Measurements from ENCODE around the gene NKX2-2.
"Not testable (repeated sequence)": the region's sequence is repeated elsewhere in the genome, so short reads cannot be mapped to it uniquely, and the experiment has no call there.

Gene NKX2-2

DNA sequence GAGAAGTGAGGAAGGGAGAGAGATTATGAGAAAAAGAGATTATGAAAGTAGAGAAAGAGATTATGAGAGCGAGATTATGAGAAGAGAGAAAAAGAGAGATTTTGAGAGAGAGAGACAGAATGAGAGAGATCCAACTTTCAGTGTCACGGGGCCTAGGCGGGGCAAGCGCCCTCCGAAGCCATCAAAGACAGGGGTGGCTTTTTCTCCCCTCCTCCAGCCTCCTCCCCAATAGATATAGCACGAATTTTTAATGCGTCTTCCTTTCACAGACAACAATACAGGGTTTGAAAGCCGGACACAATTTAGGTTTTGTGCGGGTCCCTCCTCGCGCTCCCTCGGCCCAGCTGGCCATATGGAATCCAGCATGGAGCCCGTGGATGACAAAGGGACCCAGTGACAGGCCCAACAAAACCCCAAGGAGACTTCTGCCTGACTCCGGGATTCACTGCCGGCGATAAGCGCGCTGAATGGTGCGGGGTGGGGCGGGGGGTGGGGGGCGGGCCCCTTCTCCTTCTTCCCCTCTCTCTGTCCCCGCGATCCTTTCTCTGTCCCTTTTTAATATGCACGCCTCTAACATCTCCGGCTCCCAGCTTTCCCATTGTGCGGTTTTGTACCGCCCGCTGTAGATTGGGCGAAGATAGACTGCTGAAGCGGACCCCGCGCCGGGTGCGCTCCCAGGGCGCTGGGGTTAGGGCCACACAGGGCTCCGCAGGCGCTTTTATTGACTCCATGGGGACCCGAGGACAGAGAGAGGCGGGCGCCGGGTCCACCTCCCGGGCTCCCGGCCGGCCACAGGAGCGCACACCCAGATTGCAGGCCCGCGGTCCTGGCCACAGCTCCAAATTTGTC lies 5.4 kb downstream of the NKX2-2 start:
- no peak for DNase-seq

DNA sequence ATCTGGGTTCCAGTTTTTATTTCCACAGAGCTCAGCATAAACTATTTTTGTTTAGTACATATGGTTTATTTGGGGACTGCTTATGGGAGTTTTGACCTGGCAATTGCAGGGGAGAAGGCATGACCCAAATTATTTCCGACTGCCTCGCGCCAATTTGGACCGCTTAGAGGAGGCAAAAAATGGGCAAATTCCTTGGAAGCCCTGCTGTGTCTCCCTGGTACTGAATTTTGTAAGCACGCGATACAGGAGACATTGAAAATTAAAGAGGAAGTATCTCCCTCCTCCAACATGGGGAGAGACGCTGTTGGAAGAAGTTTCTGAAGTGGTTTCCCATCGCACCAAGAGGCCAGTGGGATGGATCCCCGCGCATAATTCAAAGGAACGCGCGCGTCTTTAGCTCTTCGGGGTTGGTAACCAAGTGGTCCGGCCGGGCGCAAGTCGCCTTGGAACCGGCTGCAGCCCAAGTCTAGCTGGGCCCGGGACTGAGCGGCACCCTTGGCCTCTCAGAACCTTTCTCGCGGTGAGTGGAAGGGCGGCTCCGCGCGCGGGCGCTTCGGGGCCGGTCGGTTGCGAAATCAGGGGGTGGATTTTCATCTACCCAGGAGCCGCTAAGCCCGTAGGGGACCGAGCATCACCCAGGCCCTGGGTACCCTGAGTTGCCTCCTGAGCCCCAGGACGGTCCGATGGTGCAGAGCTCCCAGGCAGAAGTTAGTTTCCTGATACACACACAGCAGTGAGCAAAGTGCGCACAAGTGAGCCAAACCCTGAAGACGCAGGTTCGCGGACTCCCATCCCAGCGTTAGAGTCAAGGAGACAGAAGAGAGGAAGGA lies 6.2 kb downstream of the NKX2-2 start:
- no peak for DNase-seq

DNA sequence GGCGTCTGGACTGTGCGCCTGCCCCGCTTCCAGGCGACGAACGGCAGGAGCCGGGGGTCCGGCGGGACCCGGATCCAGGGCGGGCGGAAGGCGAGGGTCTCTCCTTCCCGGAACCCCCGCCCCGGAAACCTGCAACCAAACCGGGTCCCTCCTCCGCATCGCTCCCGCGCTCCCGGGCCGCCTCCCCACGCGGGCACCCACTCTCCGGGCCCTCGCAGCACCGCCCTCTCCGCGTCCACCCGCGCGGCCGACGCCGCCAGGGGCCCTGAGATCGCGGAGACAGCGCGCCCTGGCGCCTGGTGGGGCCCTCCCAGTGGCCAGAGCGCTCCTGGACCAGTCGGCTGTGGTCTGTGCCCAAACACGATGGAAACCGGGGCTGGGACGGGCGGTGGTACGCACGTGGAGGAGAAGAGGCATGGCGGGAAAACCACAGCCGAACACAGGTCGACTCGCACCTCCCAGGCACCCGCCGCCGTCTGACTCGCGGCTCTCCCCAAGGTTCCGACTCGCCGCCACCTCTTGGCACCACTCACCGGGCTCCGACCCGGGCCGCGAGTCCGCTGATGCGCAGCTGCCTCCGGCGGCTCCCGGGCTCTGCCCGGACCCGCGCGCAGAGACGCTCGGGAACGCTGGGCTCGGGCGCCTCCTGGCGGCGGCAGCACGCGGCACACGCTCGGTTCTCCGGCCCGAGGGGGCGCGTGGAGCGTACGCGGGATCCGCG lies 7.9 kb downstream of the NKX2-2 start:
- peak; percentile 41 for DNase-seq

DNA sequence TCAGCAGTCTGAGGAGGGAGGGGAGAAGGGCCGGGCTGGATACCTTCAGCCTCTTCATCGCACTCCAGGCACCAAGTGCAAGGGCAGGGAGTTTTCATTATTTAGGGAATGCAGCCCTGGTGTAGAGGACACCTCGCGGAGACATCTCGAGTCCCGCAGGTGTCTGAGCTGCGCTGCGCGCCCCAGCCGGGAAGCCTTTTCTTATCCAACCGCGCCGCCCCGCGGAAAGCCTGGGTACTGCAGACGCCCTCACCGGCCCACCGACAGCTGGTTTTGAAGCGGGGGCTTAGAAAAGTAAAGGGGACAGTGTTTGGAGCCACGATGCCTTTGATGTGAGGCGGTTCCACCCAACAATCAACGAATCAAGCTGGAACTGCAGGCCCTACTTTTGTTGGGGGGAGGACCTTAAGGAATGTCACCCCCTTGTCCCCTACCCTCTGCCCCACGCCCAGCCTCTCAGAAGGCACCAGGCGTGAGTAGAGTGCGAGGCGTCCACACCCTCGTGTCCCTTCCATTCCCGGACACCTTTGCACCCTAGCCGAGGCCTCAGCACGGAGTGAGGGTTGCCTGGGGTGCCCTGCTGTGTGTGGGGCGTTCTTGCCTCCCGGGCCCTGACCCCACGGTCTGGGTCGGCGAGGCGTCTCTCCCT lies 8.6 kb downstream of the NKX2-2 start:
- peak; percentile 59 for DNase-seq

DNA sequence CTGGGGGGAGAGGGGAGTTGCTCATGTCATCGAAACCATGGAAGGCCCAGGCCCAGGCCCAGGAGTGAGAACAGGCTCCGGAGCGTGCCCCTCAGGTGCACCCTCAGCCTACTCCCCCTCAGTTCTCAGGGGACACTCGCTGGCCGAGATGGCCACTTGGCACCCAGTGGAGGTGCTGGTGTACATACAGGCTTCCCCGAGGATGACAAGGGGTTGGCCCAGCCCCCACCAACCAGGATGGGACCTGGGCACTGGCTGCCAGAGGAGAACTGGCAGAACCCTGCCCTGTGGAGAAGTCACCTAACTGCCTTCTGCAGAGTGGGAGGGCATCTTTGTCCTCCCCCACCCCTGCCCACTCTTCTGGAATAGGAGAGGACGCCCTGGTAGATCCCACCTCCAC lies 9.5 kb downstream of the NKX2-2 start:
- DNase-seq, result no peak

DNA sequence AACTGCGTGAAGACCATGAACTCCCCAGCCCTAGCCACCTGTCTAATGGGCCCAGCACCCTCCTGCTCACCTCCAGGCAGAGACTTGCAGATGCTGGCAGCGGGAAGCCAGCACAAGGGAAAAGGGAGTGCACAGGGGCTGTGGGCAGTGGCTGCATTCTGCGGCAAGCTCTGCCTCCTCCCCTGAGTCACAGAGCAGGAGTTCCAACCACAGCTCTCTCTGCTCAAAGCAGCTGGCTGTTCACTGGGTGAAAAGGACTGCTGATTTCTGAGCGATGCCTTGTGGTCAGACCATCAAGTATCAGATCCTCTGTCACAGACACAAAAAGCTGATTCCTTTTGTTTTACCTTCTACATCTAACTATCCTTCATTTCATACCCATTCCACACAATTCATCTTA lies 10.5 kb downstream of the NKX2-2 start:
- DNase-seq, result no peak

DNA sequence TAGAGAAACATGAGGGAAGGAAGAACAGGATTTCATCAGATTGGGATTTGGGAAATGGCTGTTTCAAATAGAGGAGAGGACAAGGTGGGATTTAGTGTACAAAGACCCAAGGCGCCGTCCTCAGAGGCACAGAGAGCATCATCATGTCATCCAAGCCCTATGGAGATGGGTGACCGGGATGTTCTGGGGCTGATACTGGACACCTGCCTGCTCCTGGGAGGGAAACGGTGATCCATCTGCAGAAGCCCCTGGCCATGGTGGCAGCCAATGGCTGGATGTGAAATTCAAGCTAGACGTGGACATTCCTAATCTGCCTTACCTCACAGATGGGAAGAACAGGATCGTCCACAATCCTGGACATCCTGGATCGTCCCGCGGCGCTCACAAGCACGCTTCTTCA lies 12.7 kb downstream of the NKX2-2 start:
- no peak for DNase-seq

DNA sequence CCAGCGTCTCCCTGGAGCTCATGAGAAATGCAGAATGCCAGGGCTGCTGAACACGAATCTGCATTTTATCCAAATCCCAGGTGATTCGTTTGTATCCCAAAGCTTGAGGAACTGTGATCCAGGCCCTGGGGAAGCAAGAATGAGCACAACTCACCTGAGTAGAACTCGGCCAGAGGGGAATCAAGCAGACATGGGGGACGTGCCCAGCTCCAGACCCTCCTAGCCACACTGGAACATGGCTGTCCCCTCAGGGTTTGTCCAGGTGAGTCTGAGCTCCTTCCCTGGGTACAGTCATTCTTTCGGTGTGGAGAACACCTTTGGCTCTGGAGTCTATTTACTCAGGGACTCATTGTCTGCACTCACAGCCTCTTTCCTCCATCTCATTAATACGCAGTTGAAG lies 13.3 kb downstream of the NKX2-2 start:
- DNase-seq, result no peak

DNA sequence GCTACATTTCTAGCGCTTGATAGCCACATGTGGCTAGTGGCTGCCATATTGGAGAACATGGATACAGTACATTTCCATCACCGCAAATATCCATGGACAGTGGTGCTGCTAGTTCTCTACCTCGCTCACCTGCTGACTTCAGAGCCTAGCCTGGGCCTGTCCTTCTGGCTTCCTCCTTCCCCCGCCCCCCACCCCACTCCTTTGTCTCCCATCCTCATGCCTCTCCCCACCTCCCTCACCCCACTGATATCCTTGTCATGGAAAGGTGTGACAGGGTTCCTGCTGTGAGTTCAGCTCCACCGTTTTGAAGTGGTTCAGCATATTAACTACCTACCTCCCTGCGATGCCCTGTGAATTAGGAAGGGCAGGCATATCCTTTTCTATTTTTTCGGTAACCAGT lies 14.2 kb downstream of the NKX2-2 start:
- no peak for DNase-seq

DNA sequence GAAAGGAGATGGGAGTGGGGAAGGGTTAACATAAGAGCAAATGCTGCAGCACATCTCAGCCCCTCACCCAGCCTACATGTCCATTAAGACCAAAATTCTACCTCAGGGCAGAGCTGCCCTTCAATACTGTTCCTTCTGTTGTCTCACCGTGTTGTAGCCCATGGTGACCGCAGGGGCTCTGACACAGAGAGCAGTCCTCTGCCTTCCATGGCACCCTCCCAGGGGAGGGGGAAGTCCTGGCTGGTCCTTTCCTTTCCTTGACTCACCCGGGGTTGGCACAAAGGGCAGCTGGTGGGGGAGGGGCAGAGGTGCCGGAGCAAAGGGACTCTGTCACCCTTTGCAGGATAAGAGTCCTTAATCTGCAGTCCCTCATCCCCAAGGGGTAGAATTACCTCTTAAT lies 15.2 kb downstream of the NKX2-2 start:
- no peak for DNase-seq

DNA sequence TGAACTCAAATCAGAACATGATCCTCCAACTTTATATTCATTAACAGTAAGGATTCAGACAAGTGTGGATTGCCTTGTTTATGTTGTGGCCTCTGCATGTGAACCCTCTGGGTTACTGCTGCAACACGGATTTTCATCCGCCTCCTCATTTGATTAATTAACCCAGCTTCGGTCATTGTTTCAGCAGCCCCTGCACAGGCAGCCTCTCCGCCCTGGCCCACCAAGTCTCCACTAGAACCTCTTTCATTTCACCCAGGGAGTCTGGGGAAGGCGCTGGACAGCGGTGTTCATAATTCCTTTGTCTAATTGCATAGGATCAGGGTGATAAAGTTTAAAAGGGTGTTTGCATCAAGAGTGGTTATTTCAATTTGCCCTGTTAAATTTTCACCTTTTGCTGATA lies 15.7 kb downstream of the NKX2-2 start:
- no peak for DNase-seq

DNA sequence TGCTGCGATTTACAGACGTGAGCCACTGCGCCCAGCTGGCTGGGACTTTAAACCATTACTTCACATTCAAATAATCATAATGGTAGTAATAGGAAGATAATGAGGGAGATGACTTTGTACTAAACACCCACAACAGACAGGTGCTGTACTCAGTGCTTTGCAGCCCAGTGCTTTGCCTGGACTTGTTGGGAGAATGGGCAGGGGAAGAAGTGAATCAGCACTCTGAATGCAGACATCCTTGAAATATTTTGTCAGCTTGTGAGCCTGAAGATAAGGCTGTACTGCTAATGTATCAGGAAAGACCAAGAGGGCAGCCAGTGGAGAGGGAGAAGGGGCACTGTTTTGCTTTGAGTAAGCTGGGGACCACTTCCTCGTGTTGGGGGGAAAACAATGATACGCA lies 17.4 kb downstream of the NKX2-2 start:
- no peak for DNase-seq

DNA sequence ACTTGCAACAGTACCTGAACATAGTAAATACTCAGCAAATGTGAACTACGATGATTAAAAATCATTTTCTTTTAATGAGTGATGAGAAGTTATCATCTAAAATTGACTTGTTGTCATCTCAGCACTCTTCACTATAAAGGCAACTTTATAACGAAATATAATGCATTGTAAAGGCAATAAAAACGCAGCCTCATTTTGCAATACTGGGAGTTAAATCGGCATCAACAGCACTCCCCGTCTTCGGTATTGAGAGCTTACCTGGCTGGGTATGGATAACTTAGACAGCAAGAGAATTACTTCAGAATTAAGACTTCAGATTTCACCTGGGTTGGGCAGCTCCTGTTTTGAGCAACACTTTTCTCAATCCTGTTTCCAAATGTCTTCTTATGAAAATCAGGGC lies 20.8 kb downstream of the NKX2-2 start:
- DNase-seq, result no peak

DNA sequence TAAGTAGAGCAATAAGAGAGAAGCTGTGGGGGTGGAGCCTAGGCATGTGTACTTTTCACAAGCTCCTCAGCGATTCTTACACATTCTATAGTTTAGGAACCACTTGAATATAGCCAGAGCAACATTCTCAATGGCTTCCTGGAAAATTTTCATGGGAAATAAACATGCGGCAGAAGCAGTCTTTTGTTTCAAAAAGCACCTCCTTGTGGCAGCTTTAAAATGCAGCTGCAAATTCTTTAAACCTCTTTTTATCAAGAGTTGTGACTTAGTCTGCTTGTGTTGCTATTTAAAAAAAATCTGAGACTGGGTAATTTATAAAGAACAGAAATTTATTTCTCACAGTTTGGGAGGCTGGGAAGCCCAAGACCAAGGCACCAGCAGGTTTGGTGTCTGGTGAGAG lies 23.8 kb downstream of the NKX2-2 start:
- no peak for DNase-seq

DNA sequence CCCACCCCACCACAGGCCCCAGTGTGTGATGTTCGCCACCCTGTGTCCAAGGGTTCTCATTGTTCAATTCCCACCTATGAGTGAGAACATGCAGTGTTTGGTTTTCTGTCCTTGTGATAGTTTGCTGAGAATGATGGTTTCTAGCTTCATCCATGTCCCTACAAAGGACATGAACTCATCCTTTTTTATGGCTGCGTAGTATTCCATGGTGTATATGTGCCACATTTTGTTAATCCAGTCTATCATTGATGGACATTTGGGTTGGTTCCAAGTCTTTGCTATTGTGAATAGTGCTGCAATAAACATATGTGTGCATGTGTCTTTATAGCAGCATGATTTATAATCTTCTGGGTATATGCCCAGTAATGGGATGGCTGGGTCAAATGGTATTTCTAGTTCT lies 33.7 kb downstream of the NKX2-2 start:
- DNase-seq, result not testable (repeated sequence)

DNA sequence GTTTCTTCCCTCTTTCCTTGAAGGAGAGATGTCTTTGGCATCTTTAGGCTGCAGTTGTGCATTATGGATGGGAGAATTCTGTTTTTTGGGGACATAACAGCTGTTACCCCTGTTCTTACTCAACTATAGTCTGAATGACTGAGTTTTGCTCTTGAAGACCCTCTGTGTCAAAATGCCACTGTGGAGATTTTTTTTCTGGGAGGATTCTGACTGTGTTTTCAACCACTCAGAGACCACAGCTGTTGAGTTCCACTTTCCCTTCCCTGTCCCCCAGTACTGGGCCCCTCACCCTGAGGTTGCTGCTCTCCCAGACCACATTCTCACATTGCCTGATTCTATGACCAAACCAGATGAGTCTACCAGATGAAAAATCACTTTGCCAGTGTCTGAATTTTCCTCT lies 48.1 kb downstream of the NKX2-2 start:
- no peak for DNase-seq

DNA sequence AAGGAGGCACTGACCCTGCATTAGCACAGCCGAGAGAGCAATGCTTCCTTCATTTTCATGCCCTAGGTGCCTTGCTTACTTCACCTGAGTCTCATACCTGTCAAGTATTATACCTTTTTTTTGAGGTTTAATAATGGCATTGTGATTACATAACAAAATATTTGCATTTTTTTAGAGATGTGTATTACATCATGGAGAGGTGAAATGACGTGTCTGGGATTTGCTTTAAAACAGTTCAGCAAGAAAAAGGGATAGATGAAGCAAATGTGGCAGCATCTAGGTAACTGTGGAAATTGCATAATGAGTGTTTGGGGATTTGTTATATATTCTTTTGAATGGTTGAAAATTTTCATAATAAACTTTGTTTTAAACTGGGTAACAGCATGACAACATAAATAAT lies 48.9 kb downstream of the NKX2-2 start:
- DNase-seq, result no peak
